Measurements from ENCODE around the gene B9D1. TPM values are rescaled to one million over a fixed set of nuclear protein-coding genes. Genes with fewer than 3 reads are reported as not detected.
A peak's percentile ranks its signal among the peaks of the same experiment; 100 is the strongest.

B9D1 gene
- total and polyA plus RNA-seq, 9 of the 15 experiments (the other 6 are each of a cell fraction or from before 2014, with no cell fraction given), result 8.9 to 28.0 (median 17.9) TPM

GRCh38 chr17:19341641-19342610, 20.6 kb downstream of the B9D1 start:
- in situ Hi-C loops (cut with MboI), result no loop called here
- H3K9ac ChIP-seq (ENCODE audit: insufficient read depth in 1 of 2, low read depth in 2 of 2, low read length in 2 of 2), result no peak overlapping the region
- ATAC-seq, result no peak
- H3K27ac ChIP-seq (ENCODE audit: extremely low read depth, low read depth, low read length), result no peak overlapping the region
- FAIRE-seq, result no peak
- no peaks in the 10 kb centered on the region for H3K36me3 ChIP-seq (ENCODE audit: control insufficient read depth, insufficient read depth, low read length)
- ChIA-PET CTCF (ENCODE audit: low intra/inter-chr PET ratio) (no interaction called here), POLR2A (interaction anchor here (1.2 kb wide), 1 partner anchor 11 kb away, joined by 3 read pairs; no protein-coding TSS in a partner anchor)
- DNase-seq (ENCODE audit: extremely low read depth in 1 of 4, low spot score in 3 of 4), result no peak
- no peaks in the 10 kb centered on the region for H3K9me1 ChIP-seq (ENCODE audit: control insufficient read depth, insufficient read depth, low read length)
- no peaks in the 10 kb centered on the region for H3K27me3 ChIP-seq (ENCODE audit: control insufficient read depth in 2 of 2, insufficient read depth in 2 of 2, low read length in 2 of 2)
- intact Hi-C loops (cut with micrococcal nuclease), result no loop called here
- TF ChIP-seq ZNF408 (CRISPR knock-in tag; IDR thresholded peaks at IDR 0.05; ENCODE audit: low read depth) (no peak), POLR2G (IDR thresholded peaks at IDR 0.05; ENCODE audit: low read depth, low read length) (0 out of 2 replicates have a peak, but pooled peaks have one; percentile 27)
- no peaks in the 10 kb centered on the region; the same call in 1 of the 2 replicates for H4K20me1 ChIP-seq (replicated peaks; ENCODE audit: control insufficient read depth, insufficient read depth, low read length)
- no peaks in the 10 kb centered on the region for H3K9me3 ChIP-seq (replicated peaks; ENCODE audit: control insufficient read depth, insufficient read depth, low read depth, low read length)
- H3K4me3 ChIP-seq, result no peak overlapping the region
- peaks cover 13 to 40% of the 10 kb centered on the region in 2 experiments for H3K4me1 ChIP-seq (replicated peaks in 1 of 2; ENCODE audit: control insufficient read depth in 2 of 2, insufficient read depth in 2 of 2, low read length in 2 of 2)
- H3K4me2 ChIP-seq (ENCODE audit: insufficient read depth, low read length), result no peak overlapping the region
- WGBS (ENCODE audit: insufficient coverage, low coverage, missing lambda C conversion rate), result 59% methylated on average over 15 of the region's 20 CpGs
- no peaks in the 10 kb centered on the region for H3K79me2 ChIP-seq (ENCODE audit: control insufficient read depth, insufficient read depth, low read length)
- H2AFZ ChIP-seq (ENCODE audit: low read depth, low read length), result no peak overlapping the region
- BruUV-seq (replicated peaks), result no TSS peak

GRCh38 chr17:19341211-19341631, 21.3 kb downstream of the B9D1 start:
- POLR2A ChIA-PET, result no interaction called here
- in situ Hi-C loops (cut with MboI) (no loop called here), intact Hi-C loops (cut with micrococcal nuclease) (no loop called here)
- no peak overlapping the region for H3K27ac ChIP-seq (ENCODE audit: extremely low read depth, low read depth, low read length)
- H4K20me1 ChIP-seq (replicated peaks; ENCODE audit: control insufficient read depth, insufficient read depth, low read length), result no peaks in the 10 kb centered on the region; the same call in 1 of the 2 replicates
- H3K9me3 ChIP-seq (replicated peaks; ENCODE audit: control insufficient read depth, insufficient read depth, low read depth, low read length), result no peaks in the 10 kb centered on the region
- H3K4me3 ChIP-seq, result no peak overlapping the region
- H3K4me2 ChIP-seq (ENCODE audit: insufficient read depth, low read length), result no peak overlapping the region
- H2AFZ ChIP-seq (ENCODE audit: low read depth, low read length), result no peak overlapping the region
- WGBS (ENCODE audit: insufficient coverage, low coverage, missing lambda C conversion rate), result 0% methylated on average over 1 of the region's 7 CpGs
- ATAC-seq (no peak), FAIRE-seq (no peak), DNase-seq (ENCODE audit: extremely low read depth in 1 of 4, low spot score in 3 of 4) (no peak)
- CTCF ChIA-PET (ENCODE audit: low intra/inter-chr PET ratio), result no interaction called here
- BruUV-seq (replicated peaks), result no TSS peak
- H3K79me2 ChIP-seq (ENCODE audit: control insufficient read depth, insufficient read depth, low read length), result no peaks in the 10 kb centered on the region
- H3K9ac ChIP-seq (ENCODE audit: insufficient read depth in 1 of 2, low read depth in 2 of 2, low read length in 2 of 2), result peak overlapping the region in 1 of 2 experiments; percentile 58; a peak in 1 of 4 replicates
- no peaks in the 10 kb centered on the region for H3K9me1 ChIP-seq (ENCODE audit: control insufficient read depth, insufficient read depth, low read length)
- no peaks in the 10 kb centered on the region for H3K27me3 ChIP-seq (ENCODE audit: control insufficient read depth in 2 of 2, insufficient read depth in 2 of 2, low read length in 2 of 2)
- H3K36me3 ChIP-seq (ENCODE audit: control insufficient read depth, insufficient read depth, low read length), result no peaks in the 10 kb centered on the region
- H3K4me1 ChIP-seq (replicated peaks in 1 of 2; ENCODE audit: control insufficient read depth in 2 of 2, insufficient read depth in 2 of 2, low read length in 2 of 2), result peaks cover 6 to 37% of the 10 kb centered on the region in 2 experiments
- TF ChIP-seq RERE (CRISPR knock-in tag; IDR thresholded peaks at IDR 0.05; ENCODE audit: borderline replicate concordance) (no peak), ZNF449 (CRISPR knock-in tag; IDR thresholded peaks at IDR 0.05) (no peak), KAT2B (IDR thresholded peaks at IDR 0.05; ENCODE audit: low read depth, low read length) (no peak), NFIX (CRISPR knock-in tag; IDR thresholded peaks at IDR 0.05; ENCODE audit: low read depth) (no peak)

Data from K562 (cell line).